ENCODE data around the gene SCARB2. TPM values are rescaled to one million over a fixed set of nuclear protein-coding genes. Genes with fewer than 3 reads are reported as not detected.

The SCARB2 gene
- total RNA-seq, 1 donor from 2014 or later, result 330 TPM

- H3K9me3 Mint-ChIP-seq (ENCODE audit: unreplicated experiment), result peaks cover 7% of the 10 kb centered on the region
- peak overlapping the region; percentile 97 for H3K27ac Mint-ChIP-seq (ENCODE audit: unreplicated experiment)
- DNase-seq, result no peak
- peaks cover 3% of the 10 kb centered on the region for H3K36me3 Mint-ChIP-seq (ENCODE audit: unreplicated experiment)
- peaks cover 6% of the 10 kb centered on the region for H3K27me3 Mint-ChIP-seq (ENCODE audit: unreplicated experiment)
- peaks cover 66% of the 10 kb centered on the region for H3K4me1 Mint-ChIP-seq (ENCODE audit: low read depth, unreplicated experiment)
- TF ChIP-seq CTCF (IDR thresholded peaks at IDR 0.05; ENCODE audit: partially characterized antibody, unreplicated experiment), result no peak
- H3K4me3 Mint-ChIP-seq (ENCODE audit: unreplicated experiment), result peak overlapping the region; percentile 86
Observed at GRCh38 chr4:76207549-76207948, 6.1 kb downstream of the SCARB2 start.

- peaks cover 5% of the 10 kb centered on the region for H3K27me3 Mint-ChIP-seq (ENCODE audit: unreplicated experiment)
- TF ChIP-seq CTCF (IDR thresholded peaks at IDR 0.05; ENCODE audit: partially characterized antibody, unreplicated experiment), result no peak
- peak; percentile 54 for DNase-seq
- H3K27ac Mint-ChIP-seq (ENCODE audit: unreplicated experiment), result peak overlapping the region; percentile 97
- peaks cover 68% of the 10 kb centered on the region for H3K4me1 Mint-ChIP-seq (ENCODE audit: low read depth, unreplicated experiment)
- no peaks in the 10 kb centered on the region for H3K36me3 Mint-ChIP-seq (ENCODE audit: unreplicated experiment)
- peak overlapping the region; percentile 87 for H3K4me3 Mint-ChIP-seq (ENCODE audit: unreplicated experiment)
- peaks cover 3% of the 10 kb centered on the region for H3K9me3 Mint-ChIP-seq (ENCODE audit: unreplicated experiment)
Observed at GRCh38 chr4:76206222-76206942, 7.2 kb downstream of the SCARB2 start.

GRCh38 chr4:76205476-76205875 is 8.1 kb downstream of the SCARB2 start:
- Mint-ChIP-seq H3K36me3 (ENCODE audit: unreplicated experiment) (no peaks in the 10 kb centered on the region), H3K4me1 (ENCODE audit: low read depth, unreplicated experiment) (peaks cover 73% of the 10 kb centered on the region), H3K9me3 (ENCODE audit: unreplicated experiment) (peaks cover 7% of the 10 kb centered on the region), H3K27ac (ENCODE audit: unreplicated experiment) (peak overlapping the region; percentile 97), H3K4me3 (ENCODE audit: unreplicated experiment) (peak overlapping the region; percentile 87), H3K27me3 (ENCODE audit: unreplicated experiment) (peaks cover 10% of the 10 kb centered on the region)
- no peak for DNase-seq
- TF ChIP-seq CTCF (IDR thresholded peaks at IDR 0.05; ENCODE audit: partially characterized antibody, unreplicated experiment), result no peak

- H3K4me3 Mint-ChIP-seq (ENCODE audit: unreplicated experiment), result peak overlapping the region; percentile 47
- H3K36me3 Mint-ChIP-seq (ENCODE audit: unreplicated experiment), result no peaks in the 10 kb centered on the region
- peaks cover 73% of the 10 kb centered on the region for H3K4me1 Mint-ChIP-seq (ENCODE audit: low read depth, unreplicated experiment)
- no peak for DNase-seq
- no peak for TF ChIP-seq CTCF (IDR thresholded peaks at IDR 0.05; ENCODE audit: partially characterized antibody, unreplicated experiment)
- H3K27me3 Mint-ChIP-seq (ENCODE audit: unreplicated experiment), result peaks cover 10% of the 10 kb centered on the region
- peaks cover 7% of the 10 kb centered on the region for H3K9me3 Mint-ChIP-seq (ENCODE audit: unreplicated experiment)
- H3K27ac Mint-ChIP-seq (ENCODE audit: unreplicated experiment), result peak overlapping the region; percentile 74
Observed at GRCh38 chr4:76204936-76205335, 8.7 kb downstream of the SCARB2 start.

GRCh38 chr4:76203541-76203940 is 10.1 kb downstream of the SCARB2 start:
- peak; percentile 43 for DNase-seq
- Mint-ChIP-seq H3K27ac (ENCODE audit: unreplicated experiment) (peak overlapping the region; percentile 74), H3K27me3 (ENCODE audit: unreplicated experiment) (peaks cover 12% of the 10 kb centered on the region), H3K36me3 (ENCODE audit: unreplicated experiment) (no peaks in the 10 kb centered on the region), H3K4me3 (ENCODE audit: unreplicated experiment) (no peak overlapping the region), H3K4me1 (ENCODE audit: low read depth, unreplicated experiment) (peaks cover 76% of the 10 kb centered on the region), H3K9me3 (ENCODE audit: unreplicated experiment) (peaks cover 9% of the 10 kb centered on the region)
- no peak for TF ChIP-seq CTCF (IDR thresholded peaks at IDR 0.05; ENCODE audit: partially characterized antibody, unreplicated experiment)

Data from glutamatergic neuron (in vitro differentiated cells).